GM12891 (cell line): ENCODE data around the gene MRFAP1.

ENCODE experiments used
- DNase-seq: peaks from one replicate; pipeline ENCODE4 v3.0.0; 2011; ENCODE audit warnings: low spot score; ENCODE audit not compliant: insufficient read length
- FAIRE-seq: peaks from 2 replicates; lab custom pipeline; 2011; peaks lifted over from hg19 to GRCh38; lab: Jason Lieb, UNC
- PAX5 ChIP-seq: IDR thresholded peaks from 2 replicates; pipeline ENCODE4 v1.6.1; 2011; ENCODE audit warnings: low read length, moderate library complexity, mild to moderate bottlenecking; ENCODE audit not compliant: insufficient read depth, severe bottlenecking
- POLR2A ChIP-seq: IDR thresholded peaks from 2 replicates; pipeline ENCODE4 v1.6.1; 2011; ENCODE audit warnings: low read depth, low read length, control low read depth
- POLR2AphosphoS5 ChIP-seq: IDR thresholded peaks from 2 replicates; pipeline ENCODE4 v1.6.1; 2011; ENCODE audit warnings: low read depth, low read length, control low read depth
- POU2F2 ChIP-seq: IDR thresholded peaks from 2 replicates; pipeline ENCODE4 v1.6.1; 2011; ENCODE audit warnings: low read depth, mild to moderate bottlenecking, control low read depth, low read length, moderate library complexity
- SPI1 ChIP-seq: IDR thresholded peaks from 2 replicates; pipeline ENCODE4 v1.6.1; 2011; ENCODE audit warnings: low read depth, low read length, control low read depth
- TAF1 ChIP-seq: IDR thresholded peaks from 2 replicates; pipeline ENCODE4 v1.6.1; 2011; ENCODE audit warnings: low read depth, low read length, control low read depth

Gene MRFAP1

GRCh38 chr4:6609415-6610079, 30.9 kb upstream of the MRFAP1 start:
- FAIRE-seq (no peak), DNase-seq (no peak)
- TF ChIP-seq POU2F2 (no peak), PAX5 (no peak)

GRCh38 chr4:6610856-6611430, 29.5 kb upstream of the MRFAP1 start:
- no peak for TF ChIP-seq PAX5
- no peak for TF ChIP-seq SPI1
- no peak for TF ChIP-seq POLR2A
- TF ChIP-seq TAF1, result no peak
- TF ChIP-seq POLR2AphosphoS5, result no peak
- TF ChIP-seq POU2F2, result no peak
- no peak for FAIRE-seq
- DNase-seq, result no peak

GRCh38 chr4:6612961-6613675, 27.4 kb upstream of the MRFAP1 start:
- TF ChIP-seq POU2F2 (no peak), POLR2AphosphoS5 (no peak), PAX5 (no peak), POLR2A (no peak), SPI1 (no peak), TAF1 (no peak)
- FAIRE-seq (no peak), DNase-seq (no peak)

- no peak for FAIRE-seq
- TF ChIP-seq TAF1, result no peak
These were observed 26.5 kb upstream of the MRFAP1 start for GRCh38 chr4:6613676-6614651.

GRCh38 chr4:6614701-6615230, 25.7 kb upstream of the MRFAP1 start:
- FAIRE-seq (no peak), DNase-seq (no peak)
- no peak for TF ChIP-seq POU2F2
- TF ChIP-seq PAX5, result no peak
- no peak for TF ChIP-seq TAF1
- TF ChIP-seq POLR2A, result no peak

More at GRCh38 chr4:6613676-6614651, 26.5 kb upstream of the MRFAP1 start:
- DNase-seq, result no peak

GRCh38 chr4:6616087-6616995, 24.1 kb upstream of the MRFAP1 start:
- TF ChIP-seq POU2F2 (no peak), SPI1 (no peak), TAF1 (no peak), POLR2AphosphoS5 (no peak), POLR2A (no peak)
- FAIRE-seq (no peak), DNase-seq (no peak)

GRCh38 chr4:6617246-6617645, 23.2 kb upstream of the MRFAP1 start:
- TF ChIP-seq SPI1 (no peak), POLR2AphosphoS5 (no peak), PAX5 (no peak), POU2F2 (no peak), TAF1 (no peak)
- no peak for DNase-seq
- FAIRE-seq, result no peak

- TF ChIP-seq SPI1, result no peak
- TF ChIP-seq PAX5, result no peak
- no peak for TF ChIP-seq POLR2A
- no peak for DNase-seq
- FAIRE-seq, result no peak
These were observed 21.9 kb upstream of the MRFAP1 start for GRCh38 chr4:6618386-6619115.
